ENCODE measurements around the gene COPS4. TPM values are rescaled to one million over a fixed set of nuclear protein-coding genes. Genes with fewer than 3 reads are reported as not detected.

COPS4 gene
- total RNA-seq, 1 experiment from 2014 or later: 58.3 TPM

DNA sequence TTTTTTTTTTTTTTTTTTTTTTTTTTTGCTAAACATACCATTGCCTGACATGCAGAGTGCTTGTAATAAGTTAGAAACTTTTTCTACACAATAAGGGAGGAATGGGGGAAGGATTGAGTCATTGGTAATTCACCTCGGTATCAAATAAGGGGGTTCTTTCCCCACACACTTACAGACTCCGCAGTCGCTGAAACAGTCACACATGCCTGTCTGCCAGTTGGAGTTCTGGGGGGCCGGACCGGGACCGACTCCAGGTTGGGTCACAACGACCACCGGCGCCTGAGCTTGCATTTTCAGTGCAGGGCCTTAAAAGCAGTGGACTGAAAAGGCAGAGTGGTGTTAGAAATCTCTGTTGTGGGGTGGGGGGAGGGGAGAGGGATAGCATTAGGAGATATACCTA lies 72.6 kb downstream of the COPS4 start:
- intact Hi-C loops (cut with micrococcal nuclease): no loop called here
- H3K9me2 ChIP-seq (replicated peaks; ENCODE audit: low read length): no peaks in the 10 kb centered on the region

GRCh38 chr4:83108101-83108861 lies 73.3 kb downstream of the COPS4 start:
- no TSS peak for BruUV-seq (replicated peaks)
- Histone ChIP-seq H3K4me1 (ENCODE audit: insufficient read depth, low read length) (peaks cover 6% of the 10 kb centered on the region), H3K9ac (ENCODE audit: low read length) (no peak overlapping the region), H3K4me2 (ENCODE audit: low read length) (no peak overlapping the region), H3K36me3 (ENCODE audit: low read depth, low read length) (no peaks in the 10 kb centered on the region), H3K79me2 (ENCODE audit: low read length) (no peaks in the 10 kb centered on the region), H3F3A (ENCODE audit: low read length, unreplicated experiment) (no peaks in the 10 kb centered on the region), H2AFZ (ENCODE audit: low read length) (no peak overlapping the region), H3K27ac (ENCODE audit: low read length) (no peak overlapping the region), H3K27me3 (ENCODE audit: low read length) (no peaks in the 10 kb centered on the region), H4K20me1 (ENCODE audit: low read length) (no peaks in the 10 kb centered on the region), H3K9me2 (replicated peaks; ENCODE audit: low read length) (no peaks in the 10 kb centered on the region), H3K9me3 (ENCODE audit: low read length) (no peaks in the 10 kb centered on the region), H3K4me3 (ENCODE audit: low read length) (no peak overlapping the region)
- TF ChIP-seq CTCF (conservative IDR thresholded peaks at IDR 0.05; ENCODE audit: low read depth, low read length): no peak
- no peak for TF ChIP-seq EZH2phosphoT487 (IDR thresholded peaks at IDR 0.05; ENCODE audit: borderline replicate concordance, low read length)
- TF ChIP-seq EZH2 (IDR thresholded peaks at IDR 0.05; ENCODE audit: low read length, unreplicated experiment): no peak
- intact Hi-C loops (cut with micrococcal nuclease): no loop called here
- ATAC-seq (no peak), DNase-seq (no peak)
- ChIA-PET POLR2A (ENCODE audit: unreplicated experiment) (no interaction called here), CTCF (no interaction called here)

More for the DNA sequence above, 72.6 kb downstream of the COPS4 start:
- DNase-seq (no peak), ATAC-seq (no peak)
- POLR2A ChIA-PET (ENCODE audit: unreplicated experiment): no interaction called here
- Histone ChIP-seq H3K36me3 (ENCODE audit: low read depth, low read length) (no peaks in the 10 kb centered on the region), H2AFZ (ENCODE audit: low read length) (no peak overlapping the region), H3K27ac (ENCODE audit: low read length) (no peak overlapping the region), H3K27me3 (ENCODE audit: low read length) (no peaks in the 10 kb centered on the region), H3F3A (ENCODE audit: low read length, unreplicated experiment) (no peaks in the 10 kb centered on the region), H3K4me1 (ENCODE audit: insufficient read depth, low read length) (peaks cover 6% of the 10 kb centered on the region), H4K20me1 (ENCODE audit: low read length) (no peaks in the 10 kb centered on the region), H3K4me3 (ENCODE audit: low read length) (no peak overlapping the region), H3K79me2 (ENCODE audit: low read length) (no peaks in the 10 kb centered on the region), H3K9me3 (ENCODE audit: low read length) (no peaks in the 10 kb centered on the region), H3K4me2 (ENCODE audit: low read length) (no peak overlapping the region), H3K9ac (ENCODE audit: low read length) (no peak overlapping the region)
- CTCF ChIA-PET: no interaction called here
- BruUV-seq (replicated peaks): no TSS peak
- no peak for TF ChIP-seq CTCF (conservative IDR thresholded peaks at IDR 0.05; ENCODE audit: low read depth, low read length)
- TF ChIP-seq EZH2phosphoT487 (IDR thresholded peaks at IDR 0.05; ENCODE audit: borderline replicate concordance, low read length): no peak
- TF ChIP-seq EZH2 (IDR thresholded peaks at IDR 0.05; ENCODE audit: low read length, unreplicated experiment): no peak
